K562 (cell line): ENCODE results near the gene RSPH9. TPM values are rescaled to one million over a fixed set of nuclear protein-coding genes. Genes with fewer than 3 reads are reported as not detected.

ENCODE experiments used
- BRCA1 ChIP-seq, 2 experiments: fragments of 450-650 bp in 1 of 2; sonication (generic) in 1 of 2; formaldehyde crosslinking in 1 of 2; IDR thresholded peaks; 2 replicates each; pipeline versions ENCODE4 v1.5.0 to v1.6.1; 2017 to 2020; ENCODE audit warnings: mild to moderate bottlenecking in 1 of 2, missing genetic modification reagents in 1 of 2
- CBX2 ChIP-seq: fragments of 200-600 bp; sonication (generic); IDR thresholded peaks from one replicate; pipeline ENCODE4 v1.6.1; 2012; ENCODE audit warnings: mild to moderate bottlenecking, low read length, inconsistent platforms; ENCODE audit not compliant: insufficient read depth, poor library complexity, severe bottlenecking
- CREB5 ChIP-seq: fragments of 250-450 bp; sonication (Bioruptor Pico); IDR thresholded peaks from 2 replicates; pipeline ENCODE4 v1.5.0; 2020; ENCODE audit warnings: mild to moderate bottlenecking
- CXXC5 ChIP-seq: fragments of 250-450 bp; sonication (Bioruptor Pico); IDR thresholded peaks from 2 replicates; pipeline ENCODE4 v1.8.0; 2022; ENCODE audit warnings: inconsistent platforms, mild to moderate bottlenecking, moderate library complexity
- ELF2 ChIP-seq: fragments of 250-450 bp; sonication (Bioruptor Pico); IDR thresholded peaks from 2 replicates; pipeline ENCODE4 v1.5.0; 2021; ENCODE audit warnings: mild to moderate bottlenecking
- ELF4 ChIP-seq: fragments of 450-650 bp; formaldehyde crosslinking; IDR thresholded peaks from 2 replicates; pipeline ENCODE4 v1.4.0; 2022; ENCODE audit warnings: missing genetic modification characterization
- EZH2 ChIP-seq: IDR thresholded peaks from 2 replicates; pipeline ENCODE4 v1.6.1; 2012; ENCODE audit warnings: low read depth, mild to moderate bottlenecking, inconsistent platforms, low read length, borderline replicate concordance
- FOXP1 ChIP-seq: sonication (generic); formaldehyde crosslinking; IDR thresholded peaks from 2 replicates; pipeline ENCODE4 v1.8.0; 2022; ENCODE audit warnings: mild to moderate bottlenecking, missing genetic modification reagents
- GTF2A2 ChIP-seq: IDR thresholded peaks from 2 replicates; pipeline ENCODE4 v1.6.1; 2016; ENCODE audit warnings: mild to moderate bottlenecking, missing genetic modification characterization, missing compliant biosample characterization
- HDAC1 ChIP-seq, 2 experiments: fragments of 450-650 bp; IDR thresholded peaks; 2 replicates each; pipeline ENCODE4 v1.6.1; 2016 to 2017; ENCODE audit warnings: inconsistent platforms in 1 of 2, mild to moderate bottlenecking in 1 of 2, moderate library complexity in 1 of 2
- HMG20A ChIP-seq: fragments of 450-650 bp; formaldehyde crosslinking; conservative IDR thresholded peaks from 2 replicates; pipeline ENCODE4 v1.4.0; 2020; ENCODE audit warnings: mild to moderate bottlenecking, mixed read lengths
- HNRNPL ChIP-seq: fragments of 200-400 bp; formaldehyde crosslinking; IDR thresholded peaks from 2 replicates; pipeline ENCODE4 v1.6.1; 2017; ENCODE audit warnings: low read depth, mild to moderate bottlenecking, low read length
- LEF1 ChIP-seq: fragments of 450-650 bp; IDR thresholded peaks from 2 replicates; pipeline ENCODE4 v1.6.1; 2016; ENCODE audit warnings: mild to moderate bottlenecking
- MTF1 ChIP-seq: fragments of 250-450 bp; sonication (Bioruptor Pico); IDR thresholded peaks from 2 replicates; pipeline ENCODE4 v1.9.0; 2021; ENCODE audit warnings: moderate library complexity, mild to moderate bottlenecking, inconsistent platforms, borderline replicate concordance
- MYC ChIP-seq, 2 experiments: fragments of 250-450 bp in 1 of 2; sonication (Bioruptor Pico) in 1 of 2; IDR thresholded peaks; 2 replicates each; pipeline versions ENCODE4 v1.5.1 to v1.6.1; 2012 to 2021; ENCODE audit warnings: low read depth in 2 of 2, borderline replicate concordance in 1 of 2, improper control_type of control experiment in 1 of 2, low read length in 1 of 2, mild to moderate bottlenecking in 1 of 2, moderate library complexity in 1 of 2
- NR3C1 ChIP-seq: sonication (generic); formaldehyde crosslinking; IDR thresholded peaks from 2 replicates; pipeline ENCODE4 v1.8.1; 2022; ENCODE audit warnings: missing genetic modification reagents
- PHB ChIP-seq: fragments of 250-450 bp; sonication (Bioruptor Pico); IDR thresholded peaks from 2 replicates; pipeline ENCODE4 v1.5.0; 2021
- PHF21A ChIP-seq: fragments of 450-650 bp; IDR thresholded peaks from 2 replicates; pipeline ENCODE4 v1.6.1; 2017; ENCODE audit warnings: low read depth, borderline replicate concordance
- RAD51 ChIP-seq: fragments of 450-650 bp; IDR thresholded peaks from 2 replicates; pipeline ENCODE4 v1.7.1; 2016; ENCODE audit warnings: low read depth, mild to moderate bottlenecking, borderline replicate concordance
- SFPQ ChIP-seq: fragments of 200-400 bp; formaldehyde crosslinking; IDR thresholded peaks from 2 replicates; pipeline ENCODE4 v1.6.1; 2017; ENCODE audit warnings: mild to moderate bottlenecking, low read depth, low read length, moderate library complexity
- TAF15 ChIP-seq: fragments of 200-400 bp; formaldehyde crosslinking; IDR thresholded peaks from 2 replicates; pipeline ENCODE4 v1.6.1; 2017; ENCODE audit warnings: mild to moderate bottlenecking, low read depth, low read length, moderate library complexity
- ZC3H11A ChIP-seq: IDR thresholded peaks from 2 replicates; pipeline ENCODE4 v1.6.1; 2012; ENCODE audit warnings: low read depth, low read length, improper control_type of control experiment
- ZNF655 ChIP-seq: fragments of 250-450 bp; sonication (Bioruptor Pico); IDR thresholded peaks from 2 replicates; pipeline ENCODE4 v1.5.0; 2021
- ZSCAN29 ChIP-seq: fragments of 450-650 bp; IDR thresholded peaks from 2 replicates; pipeline ENCODE4 v1.6.1; 2017
- polyA plus RNA-seq, 8 experiments: library from polyadenylated mRNA; depleted of rRNA in 4 of 8; stranded (reverse) in 5 of 8; unstranded in 3 of 8; fragments of >200 nt; fragmentation: Nextera tagmentation in 2 of 8; fragmentation: Illumina TruSeq in 1 of 8; extraction: Ambion mirVana in 2 of 8; extraction: Trizol in 1 of 8; gene quantifications; 2 replicates each; pipeline versions ENCODE4 v1.2.1 to v1.2.3, GENCODE V29; 2011 to 2014; ENCODE audit warnings: inconsistent platforms in 1 of 8, missing spikeins in 1 of 8
- total RNA-seq, 7 experiments: library from RNA; depleted of rRNA in 6 of 7; stranded (reverse); fragments of >200 nt in 6 of 7; fragmentation: Illumina TruSeq in 2 of 7; extraction: Trizol in 2 of 7; gene quantifications; 2 replicates each; pipeline versions ENCODE4 v1.2.1 to v1.2.3, GENCODE V29; 2011 to 2021; ENCODE audit warnings: low replicate concordance in 1 of 7

RSPH9 gene
- total and polyA plus RNA-seq, 9 of the 15 experiments (the other 6 are each of a cell fraction or from before 2014, with no cell fraction given): 0.05 to 0.60 (median 0.39) TPM; not detected in 6

- TF ChIP-seq ZSCAN29 (no peak), ELF2 (CRISPR knock-in tag) (peak; percentile 62), FOXP1 (no peak; the same call in 1 of the 2 replicates), SFPQ (no peak), MTF1 (CRISPR knock-in tag) (no peak), CXXC5 (CRISPR knock-in tag) (peak; percentile 86), PHF21A (no peak), HMG20A (CRISPR knock-in tag) (no peak), HNRNPL (no peak), MYC (IDR thresholded peaks at IDR 0.05; ENCODE audit: low read depth, low read length) (no peak), MYC (CRISPR knock-in tag; IDR thresholded peaks at IDR 0.05; ENCODE audit: borderline replicate concordance, low read depth) (no peak), ZNF655 (CRISPR knock-in tag) (no peak), TAF15 (no peak), LEF1 (0 out of 2 replicates have a peak, but pooled peaks have one; percentile 8), CREB5 (CRISPR knock-in tag) (no peak), NR3C1 (CRISPR knock-in tag) (no peak), RAD51 (no peak), ZC3H11A (no peak), EZH2 (no peak), ELF4 (CRISPR knock-in tag) (0 out of 2 replicates have a peak, but pooled peaks have one; percentile 43), PHB (CRISPR knock-in tag) (no peak), GTF2A2 (tag) (0 out of 2 replicates have a peak, but pooled peaks have one; percentile 46), HDAC1 (IDR thresholded peaks at IDR 0.05) (peak in 1 of 2 experiments; percentile 78; a peak in 2 of 4 replicates), CBX2 (no peak), BRCA1 (IDR thresholded peaks at IDR 0.05) (no peak), BRCA1 (CRISPR knock-in tag; IDR thresholded peaks at IDR 0.05) (no peak)
Observed at GRCh38 chr6:43687437-43688347, 42.9 kb downstream of the RSPH9 start, which contains the start of gene MRPS18A (continued).
